Measurements from ENCODE around the gene KRTCAP2. TPM values are rescaled to one million over a fixed set of nuclear protein-coding genes. Genes with fewer than 3 reads are reported as not detected.
A peak's percentile ranks its signal among the peaks of the same experiment; 100 is the strongest.

The KRTCAP2 gene
- total and polyA plus RNA-seq, 4 donors, result 49.8 to 224 (median 99.8) TPM

DNA sequence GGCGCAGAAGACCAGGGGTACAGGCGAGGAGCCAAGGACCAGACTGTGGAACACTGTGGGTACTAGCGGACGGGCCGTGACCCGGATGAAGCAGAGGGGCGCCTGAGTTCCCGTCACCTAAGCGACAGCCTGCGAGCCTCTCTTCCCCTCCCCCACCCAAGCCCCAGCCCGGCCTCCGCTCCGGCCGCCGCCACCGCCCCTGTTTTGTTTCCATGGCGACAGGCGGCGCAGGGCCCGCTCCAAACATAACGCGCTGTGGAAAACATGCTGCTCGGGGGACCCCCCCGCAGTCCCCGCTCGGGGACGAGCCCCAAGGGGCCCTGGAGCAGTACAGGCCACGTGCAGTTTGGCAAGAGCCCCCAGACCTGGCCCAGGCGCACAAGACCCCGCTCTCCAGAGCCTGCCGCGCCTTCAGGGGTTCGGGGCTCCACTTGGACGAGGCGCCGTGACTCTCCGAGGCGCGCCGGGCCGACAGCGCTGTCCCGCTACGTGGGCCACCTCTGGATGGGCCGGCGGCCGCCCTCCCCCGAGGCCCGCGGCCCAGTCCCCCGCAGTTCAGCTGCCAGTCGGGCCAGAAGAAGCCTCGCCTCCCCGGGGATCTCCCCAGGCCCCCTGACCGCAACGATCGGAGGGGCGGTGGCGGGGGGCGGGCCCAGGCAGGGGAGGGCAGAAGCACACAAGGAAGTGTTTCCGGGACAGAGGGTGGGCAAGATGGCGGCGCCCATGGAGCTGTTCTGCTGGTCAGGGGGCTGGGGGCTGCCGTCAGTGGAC, 35.6 kb upstream of the KRTCAP2 start, which contains the start of gene MTX1:
MTX1 (plus strand) TSS at position 155 of the 771 bp plus-strand sequence; CDS start at position 265, 110 bp downstream.
- DNase-seq (ENCODE audit: low spot score), result peak; percentile 87
- no peaks in the 10 kb centered on the region for H3K9me3 ChIP-seq (ENCODE audit: control insufficient read depth in 4 of 4, low read length in 3 of 4)
- peaks cover 2 to 28% (median 24%) of the 10 kb centered on the region in 4 donors for H3K4me1 ChIP-seq (ENCODE audit: control insufficient read depth in 4 of 4, insufficient read depth in 4 of 4, low read length in 3 of 4)
- peak within 1 kb of the TSS; percentile 61 to 80 for H3K9ac ChIP-seq (ENCODE audit: low read depth in 1 of 2, low read length in 2 of 2)
- peak within 1 kb of the TSS; percentile 81 to 97 (median 91) for H3K4me3 ChIP-seq (ENCODE audit: low read depth in 1 of 3, low read length in 3 of 3)
- TF ChIP-seq FOXA2 (IDR thresholded peaks at IDR 0.05), result no peak
- TF ChIP-seq JUND (IDR thresholded peaks at IDR 0.05), result no peak
- TF ChIP-seq RXRA (IDR thresholded peaks at IDR 0.05), result peak in 1 of 2 donors; percentile 22
- no peak for TF ChIP-seq REST (IDR thresholded peaks at IDR 0.05)
- peak; percentile 52 for TF ChIP-seq SP1 (IDR thresholded peaks at IDR 0.05)
- TF ChIP-seq FOXA1 (IDR thresholded peaks at IDR 0.05), result no peak
- peak in 1 of 2 donors; percentile 76 for TF ChIP-seq GABPA (IDR thresholded peaks at IDR 0.05 in 1 of 2, conservative IDR thresholded peaks at IDR 0.05 in 1 of 2)
- TF ChIP-seq YY1 (IDR thresholded peaks at IDR 0.05), result peak; percentile 98
- no peak for TF ChIP-seq HNF4A (conservative IDR thresholded peaks at IDR 0.05)
- TF ChIP-seq NR2F2 (IDR thresholded peaks at IDR 0.05), result peak; percentile 60
- TF ChIP-seq EGR1 (IDR thresholded peaks at IDR 0.05; ENCODE audit: low read depth in 2 of 2), result no peak
- H3K27me3 ChIP-seq (ENCODE audit: control insufficient read depth in 4 of 4, insufficient read depth in 4 of 4, low read length in 3 of 4), result no peaks in the 10 kb centered on the region
- peaks cover 0 to 7% (median under 1%) of the 10 kb centered on the region in 4 donors for H3K36me3 ChIP-seq (ENCODE audit: control insufficient read depth in 4 of 4, insufficient read depth in 3 of 4, low read depth in 1 of 4, low read length in 3 of 4)
- peak within 1 kb of the TSS; percentile 88 to 96 for H3K27ac ChIP-seq (ENCODE audit: low read depth in 1 of 2, low read length in 2 of 2)
- under 1% methylated on average over 64 of the region's 64 CpGs for WGBS

DNA sequence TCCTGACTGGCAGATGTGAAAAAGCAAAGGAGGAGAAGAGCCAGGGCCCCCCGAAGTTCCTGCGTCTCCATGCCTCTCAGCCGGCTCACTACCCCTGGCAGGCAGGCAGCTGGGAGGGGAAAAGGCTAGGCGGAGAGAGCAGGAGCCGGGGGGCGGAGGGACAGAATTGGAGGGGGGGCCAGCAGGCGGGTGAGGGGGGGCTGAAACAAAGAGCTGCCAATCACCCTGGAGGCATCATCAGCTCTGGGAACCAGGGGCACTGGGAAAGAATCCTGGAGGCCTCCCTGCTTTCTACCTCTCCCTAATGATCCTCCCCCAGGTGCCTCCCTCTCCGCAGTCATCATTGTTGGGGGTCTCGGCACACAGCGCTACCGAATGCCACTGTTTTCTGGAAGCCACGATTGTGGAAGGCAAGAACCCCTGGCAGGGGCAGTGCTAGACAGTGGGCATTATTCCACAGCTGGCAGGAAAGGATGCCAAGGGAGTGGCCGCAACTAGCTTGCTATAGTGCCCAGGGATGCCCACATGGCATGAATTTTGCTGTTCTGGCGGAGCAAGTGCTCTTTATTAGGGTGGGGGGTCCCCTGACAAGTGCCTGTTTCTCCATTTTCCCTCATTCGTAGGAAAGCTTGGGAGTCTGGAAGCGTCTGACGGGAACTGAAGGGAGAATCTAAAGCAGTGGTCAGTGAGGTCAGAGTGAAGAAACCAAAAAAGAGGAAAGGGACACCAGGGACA, 34.9 kb upstream of the KRTCAP2 start, which contains the start of gene THBS3:
THBS3 (minus strand) TSS at position 92 of the 735 bp plus-strand sequence; CDS start at position 71, 21 bp downstream.
- no peak for DNase-seq (ENCODE audit: low spot score)
- peak within 1 kb of the TSS; percentile 78 to 97 (median 81) for H3K4me3 ChIP-seq (ENCODE audit: low read depth in 1 of 3, low read length in 3 of 3)
- peaks cover 2 to 28% (median 24%) of the 10 kb centered on the region in 4 donors for H3K4me1 ChIP-seq (ENCODE audit: control insufficient read depth in 4 of 4, insufficient read depth in 4 of 4, low read length in 3 of 4)
- TF ChIP-seq REST (IDR thresholded peaks at IDR 0.05) (no peak), MAX (IDR thresholded peaks at IDR 0.05) (no peak), EGR1 (IDR thresholded peaks at IDR 0.05; ENCODE audit: low read depth in 2 of 2) (no peak), JUND (IDR thresholded peaks at IDR 0.05) (no peak), RXRA (IDR thresholded peaks at IDR 0.05) (no peak), HNF4G (IDR thresholded peaks at IDR 0.05) (no peak), RAD21 (IDR thresholded peaks at IDR 0.05) (no peak), FOXA2 (IDR thresholded peaks at IDR 0.05) (no peak), YY1 (IDR thresholded peaks at IDR 0.05) (no peak)
- TF ChIP-seq, protein P1, sequence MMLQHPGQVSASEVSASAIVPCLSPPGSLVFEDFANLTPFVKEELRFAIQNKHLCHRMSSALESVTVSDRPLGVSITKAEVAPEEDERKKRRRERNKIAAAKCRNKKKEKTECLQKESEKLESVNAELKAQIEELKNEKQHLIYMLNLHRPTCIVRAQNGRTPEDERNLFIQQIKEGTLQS (IDR thresholded peaks at IDR 0.05), result no peak
- H3K9ac ChIP-seq (ENCODE audit: low read depth in 1 of 2, low read length in 2 of 2), result peak within 1 kb of the TSS; percentile 21 to 80
- H3K36me3 ChIP-seq (ENCODE audit: control insufficient read depth in 4 of 4, insufficient read depth in 3 of 4, low read depth in 1 of 4, low read length in 3 of 4), result peaks cover 0 to 7% (median under 1%) of the 10 kb centered on the region in 4 donors
- H3K9me3 ChIP-seq (ENCODE audit: control insufficient read depth in 4 of 4, low read length in 3 of 4), result no peaks in the 10 kb centered on the region
- 37% methylated on average over 17 of the region's 17 CpGs for WGBS
- H3K27ac ChIP-seq (ENCODE audit: low read depth in 1 of 2, low read length in 2 of 2), result peak within 1 kb of the TSS; percentile 88 to 96
- no peaks in the 10 kb centered on the region for H3K27me3 ChIP-seq (ENCODE audit: control insufficient read depth in 4 of 4, insufficient read depth in 4 of 4, low read length in 3 of 4)
